Gastrocnemius medialis (tissue), 4 donors: Measurements from ENCODE around the gene USH2A.

Experiments used
- POLR2A ChIP-seq, 2 donors: fragments of 450-650 bp; IDR thresholded peaks; one replicate each; pipeline ENCODE4 v1.6.1; 2017; ENCODE audit warnings: antibody characterized with exemption in 2 of 2, mild to moderate bottlenecking in 2 of 2, moderate library complexity in 2 of 2
- TF ChIP-seq, protein P1 (sequence below), 5 experiments: fragments of 450-650 bp in 3 of 5; fragments of 200-600 bp in 2 of 5; sonication (generic) in 2 of 5; IDR thresholded peaks in 4 of 5; conservative IDR thresholded peaks in 1 of 5; 1 replicate in 4 of 5; 2 replicates in 1 of 5; pipeline ENCODE4 v1.5.1; 2016 to 2019; ENCODE audit warnings: antibody characterized with exemption in 5 of 5, mild to moderate bottlenecking in 3 of 5, moderate library complexity in 3 of 5

DNA sequence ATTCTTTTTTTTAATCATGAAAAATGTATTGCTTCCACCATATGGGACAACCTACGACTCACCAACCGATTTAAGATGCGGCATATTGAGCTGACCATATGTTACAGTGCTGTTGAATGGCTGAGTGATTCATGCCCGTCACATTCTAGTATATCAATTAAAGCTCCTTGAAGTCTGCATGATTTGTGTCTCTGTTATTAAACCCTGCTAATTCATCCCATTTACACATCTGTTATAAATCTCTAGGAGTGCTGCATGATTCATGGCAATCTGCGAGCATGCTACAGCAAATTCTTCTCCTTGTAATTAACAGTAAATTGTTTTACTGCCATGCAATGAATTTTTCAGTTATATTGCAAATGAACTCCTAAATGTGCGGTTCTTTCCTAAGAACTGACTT, 239.8 kb downstream of the USH2A start:
- no peak for TF ChIP-seq POLR2A (IDR thresholded peaks at IDR 0.05)
- TF ChIP-seq, protein P1, sequence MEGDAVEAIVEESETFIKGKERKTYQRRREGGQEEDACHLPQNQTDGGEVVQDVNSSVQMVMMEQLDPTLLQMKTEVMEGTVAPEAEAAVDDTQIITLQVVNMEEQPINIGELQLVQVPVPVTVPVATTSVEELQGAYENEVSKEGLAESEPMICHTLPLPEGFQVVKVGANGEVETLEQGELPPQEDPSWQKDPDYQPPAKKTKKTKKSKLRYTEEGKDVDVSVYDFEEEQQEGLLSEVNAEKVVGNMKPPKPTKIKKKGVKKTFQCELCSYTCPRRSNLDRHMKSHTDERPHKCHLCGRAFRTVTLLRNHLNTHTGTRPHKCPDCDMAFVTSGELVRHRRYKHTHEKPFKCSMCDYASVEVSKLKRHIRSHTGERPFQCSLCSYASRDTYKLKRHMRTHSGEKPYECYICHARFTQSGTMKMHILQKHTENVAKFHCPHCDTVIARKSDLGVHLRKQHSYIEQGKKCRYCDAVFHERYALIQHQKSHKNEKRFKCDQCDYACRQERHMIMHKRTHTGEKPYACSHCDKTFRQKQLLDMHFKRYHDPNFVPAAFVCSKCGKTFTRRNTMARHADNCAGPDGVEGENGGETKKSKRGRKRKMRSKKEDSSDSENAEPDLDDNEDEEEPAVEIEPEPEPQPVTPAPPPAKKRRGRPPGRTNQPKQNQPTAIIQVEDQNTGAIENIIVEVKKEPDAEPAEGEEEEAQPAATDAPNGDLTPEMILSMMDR (IDR thresholded peaks at IDR 0.05 in 4 of 5, conservative IDR thresholded peaks at IDR 0.05 in 1 of 5), result no peak
